Tibial nerve (tissue), 4 donors: ENCODE data around the gene GPC6.

ENCODE experiments used
- EP300 ChIP-seq, 2 donors: sonication (generic); formaldehyde crosslinking; IDR thresholded peaks; one replicate each; pipeline ENCODE4 v1.6.1; 2017; ENCODE audit warnings: antibody characterized with exemption in 2 of 2, mild to moderate bottlenecking in 1 of 2
- POLR2A ChIP-seq, 2 donors: fragments of 450-650 bp; IDR thresholded peaks; one replicate each; pipeline ENCODE4 v1.6.1; 2017; ENCODE audit warnings: antibody characterized with exemption in 2 of 2, mild to moderate bottlenecking in 2 of 2, moderate library complexity in 2 of 2
- TF ChIP-seq, protein P1 (sequence below), 5 experiments: fragments of 200-600 bp in 3 of 5; fragments of 450-650 bp in 2 of 5; sonication (generic) in 3 of 5; IDR thresholded peaks; one replicate each; pipeline ENCODE4 v1.5.1; 2016 to 2019; ENCODE audit warnings: antibody characterized with exemption in 5 of 5, mild to moderate bottlenecking in 3 of 5, moderate library complexity in 2 of 5

- TF ChIP-seq, protein P1, sequence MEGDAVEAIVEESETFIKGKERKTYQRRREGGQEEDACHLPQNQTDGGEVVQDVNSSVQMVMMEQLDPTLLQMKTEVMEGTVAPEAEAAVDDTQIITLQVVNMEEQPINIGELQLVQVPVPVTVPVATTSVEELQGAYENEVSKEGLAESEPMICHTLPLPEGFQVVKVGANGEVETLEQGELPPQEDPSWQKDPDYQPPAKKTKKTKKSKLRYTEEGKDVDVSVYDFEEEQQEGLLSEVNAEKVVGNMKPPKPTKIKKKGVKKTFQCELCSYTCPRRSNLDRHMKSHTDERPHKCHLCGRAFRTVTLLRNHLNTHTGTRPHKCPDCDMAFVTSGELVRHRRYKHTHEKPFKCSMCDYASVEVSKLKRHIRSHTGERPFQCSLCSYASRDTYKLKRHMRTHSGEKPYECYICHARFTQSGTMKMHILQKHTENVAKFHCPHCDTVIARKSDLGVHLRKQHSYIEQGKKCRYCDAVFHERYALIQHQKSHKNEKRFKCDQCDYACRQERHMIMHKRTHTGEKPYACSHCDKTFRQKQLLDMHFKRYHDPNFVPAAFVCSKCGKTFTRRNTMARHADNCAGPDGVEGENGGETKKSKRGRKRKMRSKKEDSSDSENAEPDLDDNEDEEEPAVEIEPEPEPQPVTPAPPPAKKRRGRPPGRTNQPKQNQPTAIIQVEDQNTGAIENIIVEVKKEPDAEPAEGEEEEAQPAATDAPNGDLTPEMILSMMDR (IDR thresholded peaks at IDR 0.05) = no peak
- TF ChIP-seq POLR2A (IDR thresholded peaks at IDR 0.05) (no peak), EP300 (IDR thresholded peaks at IDR 0.05) (no peak)
Measured at GRCh38 chr13:94301487-94301886, 1074.9 kb downstream of the GPC6 start.
